ENCODE results near the gene IL1RL1.

The IL1RL1 gene

DNA sequence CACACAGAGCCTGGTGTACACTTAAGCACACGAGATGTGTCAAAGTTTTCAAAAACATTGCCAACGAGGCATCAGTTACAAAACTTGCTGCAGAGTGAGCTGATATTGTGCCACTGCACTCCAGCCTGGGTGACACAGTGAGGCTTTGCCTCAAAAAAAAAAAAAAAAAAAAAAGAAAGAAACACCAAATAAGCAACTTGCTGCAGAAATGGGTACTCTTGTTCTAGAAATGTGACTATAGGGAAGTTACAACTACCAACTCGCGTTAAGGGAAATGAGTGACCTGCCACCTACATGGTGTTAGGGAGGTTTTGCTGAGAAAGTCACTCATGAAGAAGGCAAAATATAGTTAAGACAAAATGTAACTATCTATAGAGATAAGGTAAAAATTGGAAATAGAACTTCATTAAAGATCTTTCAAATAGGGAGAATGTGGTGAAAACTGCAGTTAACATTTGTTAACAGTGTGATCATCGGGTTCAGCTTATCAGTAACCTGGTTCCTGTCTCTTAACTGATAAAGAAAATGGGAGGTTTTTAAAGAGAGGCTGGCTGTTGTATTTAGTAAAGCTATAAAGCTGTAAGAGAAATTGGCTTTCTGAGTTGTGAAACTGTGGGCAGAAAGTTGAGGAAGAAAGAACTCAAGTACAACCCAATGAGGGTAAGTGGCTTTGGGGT is at the start of gene IL1RL1:
IL1RL1 (plus strand) TSS at position 600 of the 677 bp plus-strand sequence. CDS start 26,702 bp downstream, outside the sequence.
- DNase-seq (ENCODE audit: low read depth, low spot score), result no peak
- peak within 1 kb of the TSS; percentile 30 for H3K27ac ChIP-seq

GRCh38 chr2:102262216-102263129 is 48.9 kb upstream of the IL1RL1 start:
- no peak for DNase-seq (ENCODE audit: low read depth, low spot score)

GRCh38 chr2:102264952-102265351 is 46.4 kb upstream of the IL1RL1 start:
- H3K27ac ChIP-seq, result no peak overlapping the region
- DNase-seq (ENCODE audit: low read depth, low spot score), result no peak

More at GRCh38 chr2:102262216-102263129, 48.9 kb upstream of the IL1RL1 start:
- H3K27ac ChIP-seq, result no peak overlapping the region

DNA sequence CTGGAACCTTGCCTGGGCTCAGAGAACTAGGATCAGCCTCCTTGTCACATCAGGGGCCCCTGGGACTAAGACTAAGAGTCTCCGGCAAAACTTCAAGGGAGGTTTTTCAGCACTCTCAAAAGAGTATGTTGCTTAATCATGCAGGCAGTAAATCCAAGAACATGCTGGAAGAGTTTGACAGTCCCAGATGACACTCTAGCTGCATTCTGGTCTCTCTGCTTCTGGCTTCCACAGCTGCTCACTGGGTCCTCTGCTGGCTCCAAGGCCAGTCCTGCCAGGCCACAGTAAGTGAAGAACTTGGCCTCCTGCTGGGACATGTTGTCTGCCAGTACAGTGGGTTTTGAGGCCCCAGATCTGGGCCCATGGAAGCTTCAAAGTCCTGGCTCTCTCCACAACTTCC is 45.2 kb upstream of the IL1RL1 start:
- DNase-seq (ENCODE audit: low read depth, low spot score), result no peak
- H3K27ac ChIP-seq, result no peak overlapping the region

- DNase-seq (ENCODE audit: low read depth, low spot score), result no peak
- no peak overlapping the region for H3K27ac ChIP-seq
Observed at GRCh38 chr2:102267774-102268173, 43.6 kb upstream of the IL1RL1 start.

DNA sequence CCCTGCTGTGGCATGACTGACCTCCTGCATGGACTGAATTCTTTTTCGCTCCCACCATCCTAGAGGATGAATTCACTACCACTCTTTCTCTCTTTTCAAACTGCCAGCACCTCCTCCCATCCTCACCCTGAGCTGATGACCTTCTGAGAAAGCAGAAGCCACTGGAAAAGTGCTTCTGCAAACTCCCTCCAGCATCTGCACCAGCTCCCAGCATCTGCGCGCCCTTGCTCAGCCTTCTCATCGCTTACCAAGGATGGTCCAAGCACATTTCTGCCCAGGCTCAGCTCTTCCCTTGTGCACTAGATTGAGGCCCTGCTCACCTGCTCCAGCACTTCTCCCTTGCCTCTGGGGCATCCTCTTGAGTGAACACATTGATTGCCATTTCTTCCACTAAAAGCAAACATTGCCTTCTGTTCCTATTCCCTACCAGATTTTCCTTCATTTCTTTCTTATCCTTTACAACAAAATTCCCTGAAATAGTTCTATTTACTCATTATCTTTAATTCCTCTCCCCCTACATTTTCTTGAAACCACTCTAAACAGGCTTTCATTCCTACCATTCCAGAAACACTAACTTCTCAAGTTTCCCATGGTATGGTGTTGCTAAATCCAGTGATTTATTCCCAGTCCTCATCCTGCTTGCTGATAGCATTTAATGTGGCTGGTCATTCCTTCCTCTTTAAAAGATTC is 42.7 kb upstream of the IL1RL1 start:
- DNase-seq (ENCODE audit: low read depth, low spot score), result no peak
- H3K27ac ChIP-seq, result no peak overlapping the region

DNA sequence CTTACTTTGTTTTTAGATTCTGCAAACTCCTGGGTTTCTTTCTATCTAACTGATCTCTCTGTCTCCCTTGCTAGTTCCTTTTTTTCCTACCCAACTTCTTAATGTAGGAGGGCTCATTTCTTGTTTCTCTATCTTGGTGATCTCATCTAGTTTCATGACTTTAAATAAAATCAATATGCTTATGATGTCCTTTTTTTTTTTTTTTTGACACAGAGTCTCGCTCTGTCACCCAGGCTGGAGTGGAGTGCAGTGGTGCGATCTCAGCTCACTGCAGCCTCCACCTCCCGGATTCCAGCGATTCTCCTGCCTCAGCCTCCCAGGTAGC is 42.2 kb upstream of the IL1RL1 start:
- DNase-seq (ENCODE audit: low read depth, low spot score), result no peak
- H3K27ac ChIP-seq, result no peak overlapping the region

- DNase-seq (ENCODE audit: low read depth, low spot score), result no peak
- H3K27ac ChIP-seq, result no peak overlapping the region
Observed at GRCh38 chr2:102271844-102272243, 39.5 kb upstream of the IL1RL1 start.

- no peak overlapping the region for H3K27ac ChIP-seq
- DNase-seq (ENCODE audit: low read depth, low spot score), result no peak
Observed at GRCh38 chr2:102273619-102274211, 37.6 kb upstream of the IL1RL1 start.

DNA sequence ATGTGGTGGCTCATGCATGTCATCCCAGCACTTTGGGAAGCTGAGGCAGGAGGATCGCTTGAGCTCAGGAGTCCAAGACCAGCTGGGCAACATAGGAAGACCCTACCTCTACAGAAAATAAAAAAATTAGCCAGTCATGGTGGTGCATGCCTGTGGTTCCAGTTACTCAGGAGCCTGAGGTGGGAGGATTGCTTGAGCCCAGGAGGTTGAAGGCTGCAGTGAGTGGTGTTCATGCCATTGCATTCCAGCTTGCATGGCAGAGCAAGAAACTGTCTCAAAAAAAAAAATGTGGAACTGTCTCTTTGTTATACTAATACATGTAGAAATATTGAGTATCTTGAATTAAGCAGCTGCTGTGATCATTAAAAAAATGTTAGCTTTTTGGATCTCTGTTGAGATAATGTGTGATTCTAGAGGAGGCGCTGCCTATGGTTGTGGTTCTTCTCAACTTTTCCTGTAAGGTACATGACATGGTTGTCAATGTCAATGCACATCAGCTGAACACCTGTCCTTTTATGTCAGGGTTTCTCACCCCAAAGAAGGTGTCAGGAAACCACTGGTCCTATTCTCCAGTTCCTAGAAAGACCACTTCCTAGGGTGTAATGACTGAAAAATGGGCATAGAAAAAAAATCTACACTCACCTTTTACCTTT is 34.7 kb upstream of the IL1RL1 start:
- DNase-seq (ENCODE audit: low read depth, low spot score), result no peak
- no peak overlapping the region for H3K27ac ChIP-seq

DNA sequence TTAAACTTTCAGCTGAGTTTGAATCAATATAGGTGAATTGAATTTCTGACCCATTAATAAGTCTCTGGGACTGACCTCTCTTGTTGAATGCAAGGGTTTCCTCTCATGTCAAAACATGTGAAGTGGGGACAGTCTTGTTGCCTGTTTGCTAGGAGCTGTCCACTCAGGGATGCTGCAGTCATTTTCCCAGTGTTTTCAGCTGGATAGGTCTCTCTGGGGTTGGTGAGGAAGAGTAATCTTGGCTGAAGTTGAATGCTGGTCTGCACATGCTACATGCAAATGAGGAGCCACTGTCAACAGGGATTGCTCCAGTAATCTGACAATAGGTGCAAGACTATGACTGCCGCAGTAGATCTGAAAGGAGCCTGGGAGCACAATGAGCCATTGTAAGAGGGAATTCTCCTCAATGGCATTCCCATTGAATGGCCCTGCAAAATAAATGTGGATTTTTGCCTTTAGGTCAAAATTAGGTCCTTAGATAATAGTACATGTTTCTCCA is 34.1 kb upstream of the IL1RL1 start:
- DNase-seq (ENCODE audit: low read depth, low spot score), result no peak
- no peak overlapping the region for H3K27ac ChIP-seq

DNA sequence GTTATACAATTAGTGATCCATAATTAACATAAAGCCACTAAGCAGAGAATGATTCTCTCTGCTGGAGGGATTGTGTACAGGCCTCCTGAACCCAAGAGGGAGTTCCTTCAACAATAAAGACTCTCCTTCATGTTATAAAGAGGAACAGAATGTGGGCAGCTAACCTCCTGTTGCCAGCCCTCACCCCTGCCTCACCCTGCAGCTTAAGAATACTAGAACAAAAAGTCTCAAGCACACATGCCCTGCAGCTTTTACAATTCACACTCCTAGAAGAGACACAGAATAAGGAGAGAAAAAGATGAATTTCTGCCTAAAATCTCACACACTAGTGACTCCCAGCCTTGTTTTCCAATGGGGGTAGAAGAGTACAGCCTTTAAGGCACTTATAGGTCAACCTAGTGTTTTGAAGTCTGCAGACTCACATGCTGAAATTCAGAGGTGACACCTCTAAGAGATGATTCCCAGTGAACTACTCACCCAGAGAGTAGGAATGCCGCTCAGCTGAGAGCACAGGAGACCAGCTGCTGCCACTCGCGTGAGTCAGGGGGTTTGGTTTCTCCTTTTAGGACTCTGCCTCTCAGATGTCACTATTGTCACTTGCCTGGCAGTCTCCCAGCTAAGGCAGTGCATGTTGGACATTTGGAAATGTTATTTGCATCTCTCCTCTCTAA is 32.5 kb upstream of the IL1RL1 start:
- H3K27ac ChIP-seq, result no peak overlapping the region
- no peak for DNase-seq (ENCODE audit: low read depth, low spot score)

- no peak for DNase-seq (ENCODE audit: low read depth, low spot score)
- no peak overlapping the region for H3K27ac ChIP-seq
Observed at GRCh38 chr2:102279391-102279735, 32.0 kb upstream of the IL1RL1 start.

GRCh38 chr2:102282678-102283091 is 28.7 kb upstream of the IL1RL1 start:
- H3K27ac ChIP-seq, result no peak overlapping the region
- no peak for DNase-seq (ENCODE audit: low read depth, low spot score)

DNA sequence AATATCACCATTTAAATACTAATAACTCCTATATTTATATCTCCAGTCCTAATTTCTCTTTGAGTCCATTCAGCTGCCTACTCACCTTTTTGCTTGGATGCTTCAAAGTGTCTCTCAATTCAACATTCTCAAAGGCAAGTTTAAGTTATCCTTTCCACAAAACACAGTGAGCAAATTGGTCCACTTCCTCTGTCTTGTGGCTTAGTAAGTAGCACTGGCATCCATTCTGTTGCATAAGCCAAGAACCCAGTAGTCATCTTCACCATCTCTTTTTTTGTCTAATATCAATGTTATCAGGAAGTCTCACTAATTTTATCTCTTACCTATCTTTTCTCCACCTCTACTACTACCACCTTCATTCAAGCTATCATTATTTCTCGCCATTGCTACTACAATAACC is 27.4 kb upstream of the IL1RL1 start:
- no peak for DNase-seq (ENCODE audit: low read depth, low spot score)
- H3K27ac ChIP-seq, result no peak overlapping the region

- H3K27ac ChIP-seq, result no peak overlapping the region
- no peak for DNase-seq (ENCODE audit: low read depth, low spot score)
Observed at GRCh38 chr2:102284611-102285010, 26.8 kb upstream of the IL1RL1 start.

- H3K27ac ChIP-seq, result no peak overlapping the region
- peak; percentile 46 for DNase-seq (ENCODE audit: low read depth, low spot score)
Observed at GRCh38 chr2:102285368-102285767, 26.0 kb upstream of the IL1RL1 start.

GRCh38 chr2:102286041-102286440 is 25.3 kb upstream of the IL1RL1 start:
- no peak for DNase-seq (ENCODE audit: low read depth, low spot score)
- H3K27ac ChIP-seq, result no peak overlapping the region

DNA sequence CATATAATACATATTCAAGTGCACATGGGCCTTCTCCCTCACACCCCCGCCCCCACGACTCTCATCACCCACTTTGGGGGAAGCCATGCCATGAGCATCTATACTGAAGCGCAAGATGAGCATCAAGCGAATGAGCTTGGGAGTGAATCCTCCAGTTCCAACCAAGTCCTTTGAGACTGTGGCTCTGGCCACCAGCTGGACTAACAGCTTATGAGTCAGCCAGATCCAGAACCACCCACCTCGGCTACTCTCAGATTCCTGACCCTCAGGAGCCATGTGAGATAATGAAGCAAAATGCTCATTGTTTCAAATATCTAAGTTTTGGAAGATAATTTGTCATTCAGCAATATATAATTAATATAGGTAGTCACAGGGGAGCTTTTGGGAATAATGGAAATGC is 22.2 kb upstream of the IL1RL1 start:
- no peak for DNase-seq (ENCODE audit: low read depth, low spot score)

DNA sequence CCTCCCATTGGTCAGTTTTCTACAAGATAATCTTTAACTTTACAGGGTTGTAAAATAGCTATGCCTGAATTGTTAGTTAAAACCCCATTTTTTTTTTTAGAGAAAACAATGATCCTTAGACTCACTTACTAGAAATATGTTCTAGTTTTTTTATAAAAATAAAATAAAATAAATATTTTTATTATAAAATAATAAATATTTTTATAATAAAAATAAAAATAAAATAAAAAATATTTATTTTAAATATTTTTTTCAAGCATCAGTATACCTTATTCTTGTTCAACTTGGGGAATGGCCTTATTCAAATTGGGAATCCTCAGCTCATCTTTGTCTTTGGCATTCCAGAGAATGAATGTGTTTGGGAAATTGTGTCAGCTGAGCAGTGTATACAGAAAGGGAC is 20.8 kb upstream of the IL1RL1 start:
- H3K27ac ChIP-seq, result no peak overlapping the region
- DNase-seq (ENCODE audit: low read depth, low spot score), result no peak

More for the DNA sequence above, 22.2 kb upstream of the IL1RL1 start:
- H3K27ac ChIP-seq, result no peak overlapping the region

Data from epithelial cell of prostate (primary cell).